GM23338 (cell line): ENCODE data around the gene SYNPR. TPM values are rescaled to one million over a fixed set of nuclear protein-coding genes. Genes with fewer than 3 reads are reported as not detected.

Experiments
- ATAC-seq: fragments of 200-7000 bp; cut with Tn5 transposase; 3 replicates; pipeline ENCODE4 v1.9.1; 2020
- DNase-seq: peaks from one replicate; pipeline ENCODE4 v3.0.0-alpha.2; 2015; ENCODE audit warnings: low spot score
- H2AFZ ChIP-seq: fragments of 200-600 bp; sonication (generic); 2 replicates; pipeline ENCODE4 v1.8.0; 2016; ENCODE audit warnings: antibody characterized with exemption, mild to moderate bottlenecking, moderate library complexity
- H3F3A ChIP-seq: fragments of 200-600 bp; sonication (generic); replicated peaks from 2 replicates; pipeline ENCODE4 v1.8.0; 2017; ENCODE audit warnings: antibody characterized with exemption, mixed run types, low read depth
- H3K27ac ChIP-seq: fragments of 200-600 bp; sonication (generic); 2 replicates; pipeline ENCODE4 v1.6.1; 2016; ENCODE audit warnings: low read depth
- H3K27me3 ChIP-seq: fragments of 200-600 bp; sonication (generic); 2 replicates; pipeline ENCODE4 v1.8.0; 2016; ENCODE audit warnings: mild to moderate bottlenecking, mixed run types, moderate library complexity; ENCODE audit not compliant: insufficient read depth
- H3K36me3 ChIP-seq: fragments of 200-600 bp; sonication (generic); 2 replicates; pipeline ENCODE4 v1.8.0; 2016; ENCODE audit warnings: mild to moderate bottlenecking; ENCODE audit not compliant: insufficient read depth
- H3K4me1 ChIP-seq: fragments of 200-600 bp; sonication (generic); 2 replicates; pipeline ENCODE4 v1.8.0; 2016; ENCODE audit warnings: mild to moderate bottlenecking, moderate library complexity; ENCODE audit not compliant: insufficient read depth
- H3K4me2 ChIP-seq: fragments of 200-600 bp; sonication (generic); 2 replicates; pipeline ENCODE4 v1.7.1; 2017; ENCODE audit warnings: mixed run types
- H3K4me3 ChIP-seq: fragments of 200-600 bp; sonication (generic); 2 replicates; pipeline ENCODE4 v1.6.1; 2016; ENCODE audit warnings: mixed run types
- H3K79me2 ChIP-seq: fragments of 200-600 bp; sonication (generic); replicated peaks from 2 replicates; pipeline ENCODE4 v1.8.0; 2017; ENCODE audit warnings: mild to moderate bottlenecking; ENCODE audit not compliant: insufficient read depth
- H3K9me2 ChIP-seq: fragments of 200-600 bp; sonication (generic); 2 replicates; pipeline ENCODE4 v1.8.0; 2017; ENCODE audit not compliant: insufficient read depth
- H4K20me1 ChIP-seq: fragments of 200-600 bp; sonication (generic); replicated peaks from 2 replicates; pipeline ENCODE4 v1.8.0; 2017; ENCODE audit warnings: mild to moderate bottlenecking; ENCODE audit not compliant: insufficient read depth
- H3K27ac Mint-ChIP-seq: 2 replicates; pipeline ENCODE4 v1.8.0; 2020; ENCODE audit warnings: inconsistent platforms, mild to moderate bottlenecking, moderate library complexity, mixed read lengths
- H3K27me3 Mint-ChIP-seq: 3 replicates; pipeline ENCODE4 v1.8.0; 2022; ENCODE audit warnings: low read depth, mild to moderate bottlenecking, moderate library complexity, mixed read lengths, inconsistent platforms; ENCODE audit not compliant: insufficient read depth, poor library complexity
- H3K36me3 Mint-ChIP-seq: 3 replicates; pipeline ENCODE4 v1.8.0; 2021; ENCODE audit warnings: low read depth, mild to moderate bottlenecking, inconsistent platforms, moderate library complexity, mixed read lengths
- H3K4me1 Mint-ChIP-seq: 3 replicates; pipeline ENCODE4 v1.8.0; 2020; ENCODE audit warnings: mild to moderate bottlenecking, inconsistent platforms, mixed read lengths
- H3K4me3 Mint-ChIP-seq: 3 replicates; pipeline ENCODE4 v1.8.0; 2021; ENCODE audit warnings: moderate library complexity, mild to moderate bottlenecking, inconsistent platforms, mixed read lengths
- H3K9me3 Mint-ChIP-seq: 3 replicates; pipeline ENCODE4 v1.8.0; 2020; ENCODE audit warnings: moderate library complexity, mild to moderate bottlenecking, inconsistent platforms, mixed read lengths
- CTCF ChIP-seq, 2 experiments: fragments of 200-600 bp in 1 of 2; sonication (generic) in 1 of 2; conservative IDR thresholded peaks; 2 replicates each; pipeline versions ENCODE4 v1.5.1 to v1.6.1; 2016 to 2017; ENCODE audit warnings: antibody characterized with exemption in 2 of 2, low read depth in 2 of 2, mild to moderate bottlenecking in 2 of 2, moderate library complexity in 1 of 2
- ETS1 ChIP-seq: IDR thresholded peaks from 2 replicates; pipeline ENCODE4 v1.6.1; 2016; ENCODE audit warnings: antibody characterized with exemption
- EZH2phosphoT487 ChIP-seq: fragments of 200-600 bp; sonication (generic); IDR thresholded peaks from one replicate; pipeline ENCODE4 v1.8.1; 2018; ENCODE audit warnings: antibody characterized with exemption; ENCODE audit not compliant: unreplicated experiment
- JUNB ChIP-seq: IDR thresholded peaks from one replicate; pipeline ENCODE4 v1.6.1; 2016; ENCODE audit warnings: antibody characterized with exemption; ENCODE audit not compliant: unreplicated experiment
- NANOG ChIP-seq: IDR thresholded peaks from 2 replicates; pipeline ENCODE4 v1.6.1; 2016; ENCODE audit warnings: antibody characterized with exemption, borderline replicate concordance
- POLR2AphosphoS5 ChIP-seq: IDR thresholded peaks from 2 replicates; pipeline ENCODE4 v1.6.1; 2016; ENCODE audit warnings: antibody characterized with exemption, low read depth
- REST ChIP-seq: IDR thresholded peaks from one replicate; pipeline ENCODE4 v1.6.1; 2018; ENCODE audit warnings: antibody characterized with exemption; ENCODE audit not compliant: unreplicated experiment
- ZNF114 ChIP-seq: fragments of 250-450 bp; sonication (Bioruptor Pico); IDR thresholded peaks from 2 replicates; pipeline ENCODE4 v1.5.0; 2020; ENCODE audit warnings: mild to moderate bottlenecking, moderate library complexity
- polyA plus RNA-seq: library from polyadenylated mRNA; unstranded; fragments of >200 nt; fragmentation: Nextera tagmentation; extraction: Ambion mirVana; gene quantifications from 2 replicates; pipeline ENCODE4 v1.2.1, GENCODE V29; 2016
- total RNA-seq: library from RNA; depleted of rRNA; stranded (reverse); fragments of >200 nt; shearing (Covaris generic); gene quantifications from 2 replicates; pipeline ENCODE4 v1.2.3, GENCODE V29; 2014

Gene SYNPR
- total and polyA plus RNA-seq, 2 experiments from 2014 or later, result 0.38 to 0.55 TPM

- H3K27ac Mint-ChIP-seq, result no peak overlapping the region
- TF ChIP-seq CTCF (conservative IDR thresholded peaks at IDR 0.05; ENCODE audit: low read depth in 2 of 2), result peak in 1 of 2 experiments; percentile 75; a peak in 3 of 4 replicates
- no peak for TF ChIP-seq EZH2phosphoT487
- no peak for TF ChIP-seq POLR2AphosphoS5
- TF ChIP-seq NANOG, result no peak
- no peaks in the 10 kb centered on the region for H4K20me1 ChIP-seq
- no peaks in the 10 kb centered on the region for H3K79me2 ChIP-seq
- H3K4me1 ChIP-seq, result peaks cover 6% of the 10 kb centered on the region
- H3K4me2 ChIP-seq, result no peak overlapping the region
- no peak overlapping the region for H3K4me3 Mint-ChIP-seq
- no peaks in the 10 kb centered on the region; the same call in 2 of the 3 replicates for H3K36me3 Mint-ChIP-seq
- H3K27ac ChIP-seq, result no peak overlapping the region
- peaks cover 9% of the 10 kb centered on the region for H3K4me1 Mint-ChIP-seq
- ATAC-seq (no peak), DNase-seq (peak; percentile 57)
- H3K9me3 Mint-ChIP-seq, result peaks cover 3% of the 10 kb centered on the region; the same call in 2 of the 3 replicates
- H3K36me3 ChIP-seq, result no peaks in the 10 kb centered on the region
- H2AFZ ChIP-seq, result no peak overlapping the region
- H3K27me3 ChIP-seq, result no peaks in the 10 kb centered on the region
- no peaks in the 10 kb centered on the region for H3K27me3 Mint-ChIP-seq
- no peaks in the 10 kb centered on the region for H3F3A ChIP-seq
- no peak overlapping the region for H3K4me3 ChIP-seq
- H3K9me2 ChIP-seq, result no peaks in the 10 kb centered on the region
Measured at GRCh38 chr3:63232764-63233396, 45.2 kb upstream of the SYNPR start.

- no peaks in the 10 kb centered on the region for H3K4me1 Mint-ChIP-seq
- Histone ChIP-seq H3K9me2 (no peaks in the 10 kb centered on the region), H3K36me3 (no peaks in the 10 kb centered on the region)
- TF ChIP-seq POLR2AphosphoS5 (no peak), ZNF114 (no peak), REST (no peak), ETS1 (no peak), JUNB (no peak), CTCF (conservative IDR thresholded peaks at IDR 0.05; ENCODE audit: low read depth in 2 of 2) (no peak)
Measured at GRCh38 chr3:63240381-63240902, 37.7 kb upstream of the SYNPR start.

More at GRCh38 chr3:63240381-63240902, 37.7 kb upstream of the SYNPR start:
- no peak overlapping the region for H3K4me3 ChIP-seq
- no peaks in the 10 kb centered on the region for H3K27me3 ChIP-seq
- Mint-ChIP-seq H3K9me3 (no peaks in the 10 kb centered on the region), H3K36me3 (no peaks in the 10 kb centered on the region), H3K27ac (no peak overlapping the region), H3K27me3 (no peaks in the 10 kb centered on the region), H3K4me3 (no peak overlapping the region)
- 0 out of 2 replicates have a peak, but pooled peaks cover 6% of the 10 kb centered on the region for H3K4me1 ChIP-seq
- H4K20me1 ChIP-seq, result no peaks in the 10 kb centered on the region
- no peak for ATAC-seq
- H3F3A ChIP-seq, result no peaks in the 10 kb centered on the region
- no peak overlapping the region for H2AFZ ChIP-seq
- no peak for DNase-seq
- H3K27ac ChIP-seq, result no peak overlapping the region
- H3K4me2 ChIP-seq, result no peak overlapping the region
- H3K79me2 ChIP-seq, result no peaks in the 10 kb centered on the region
